ENCODE data around the gene SMIM38.
"Not testable (repeated sequence)": the region's sequence is repeated elsewhere in the genome, so short reads cannot be mapped to it uniquely, and the experiment has no call there.

Gene SMIM38

DNA sequence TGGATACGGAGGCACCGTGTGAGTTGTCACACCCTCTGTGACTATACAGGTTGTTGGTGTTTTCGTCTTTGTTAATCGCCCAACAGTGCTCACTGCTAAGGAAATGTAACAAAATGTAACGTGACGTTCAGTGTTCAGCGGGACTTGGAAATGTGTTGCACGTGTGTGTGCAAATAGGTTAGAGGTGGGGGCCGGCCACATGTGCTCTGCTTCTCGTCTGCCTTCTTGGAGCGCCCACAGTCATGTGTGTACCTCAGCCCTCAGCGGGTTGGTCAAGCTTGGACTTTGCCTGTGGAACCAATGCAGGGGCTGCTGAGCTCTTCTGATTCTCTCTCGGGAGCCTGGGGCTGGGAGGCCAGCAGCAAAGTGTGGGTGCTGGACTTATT lies 7.4 kb upstream of the SMIM38 start:
- Histone ChIP-seq H3K9me3 (ENCODE audit: insufficient read depth, low read depth, low read length) (peaks cover 8% of the 10 kb centered on the region), H2BK120ac (ENCODE audit: insufficient read depth, low read length, poor library complexity) (no peak overlapping the region), H3K18ac (ENCODE audit: low read length) (no peak overlapping the region), H3K9ac (ENCODE audit: low read length) (no peak overlapping the region), H4K12ac (ENCODE audit: low read depth, low read length) (no peak overlapping the region), H3K27me3 (ENCODE audit: insufficient read depth, low read length) (no peaks in the 10 kb centered on the region), H3K4ac (ENCODE audit: low read depth, low read length) (no peak overlapping the region), H4K8ac (ENCODE audit: low read depth, low read length) (no peak overlapping the region), H3K14ac (ENCODE audit: low read length) (no peak overlapping the region), H2AFZ (ENCODE audit: insufficient read depth, low read length, poor library complexity) (no peak overlapping the region), H2BK5ac (ENCODE audit: low read depth, low read length, poor library complexity) (no peak overlapping the region), H3K4me2 (ENCODE audit: low read length) (no peak overlapping the region), H4K91ac (ENCODE audit: low read depth, low read length) (no peak overlapping the region), H3K23ac (ENCODE audit: low read length) (no peak overlapping the region), H2BK12ac (ENCODE audit: low read length) (no peak overlapping the region), H3K36me3 (ENCODE audit: control insufficient read depth in 1 of 2, insufficient read depth in 2 of 2, low read length in 2 of 2) (no peaks in the 10 kb centered on the region), H3K4me3 (ENCODE audit: low read depth, low read length) (no peak overlapping the region), H3K79me2 (ENCODE audit: control insufficient read depth, insufficient read depth, low read length, poor library complexity) (no peaks in the 10 kb centered on the region), H3K4me1 (ENCODE audit: control insufficient read depth in 1 of 2, insufficient read depth in 2 of 2, low read length in 2 of 2) (no peaks in the 10 kb centered on the region), H2AK5ac (ENCODE audit: low read length) (no peak overlapping the region), H3K79me1 (ENCODE audit: low read length) (no peaks in the 10 kb centered on the region), H3K27ac (ENCODE audit: low read depth, low read length) (no peak overlapping the region)
- no CpG with 5 or more reads among the region's 13 CpGs for WGBS (ENCODE audit: extremely low coverage, insufficient coverage, insufficient read length)
- no peak for DNase-seq

DNA sequence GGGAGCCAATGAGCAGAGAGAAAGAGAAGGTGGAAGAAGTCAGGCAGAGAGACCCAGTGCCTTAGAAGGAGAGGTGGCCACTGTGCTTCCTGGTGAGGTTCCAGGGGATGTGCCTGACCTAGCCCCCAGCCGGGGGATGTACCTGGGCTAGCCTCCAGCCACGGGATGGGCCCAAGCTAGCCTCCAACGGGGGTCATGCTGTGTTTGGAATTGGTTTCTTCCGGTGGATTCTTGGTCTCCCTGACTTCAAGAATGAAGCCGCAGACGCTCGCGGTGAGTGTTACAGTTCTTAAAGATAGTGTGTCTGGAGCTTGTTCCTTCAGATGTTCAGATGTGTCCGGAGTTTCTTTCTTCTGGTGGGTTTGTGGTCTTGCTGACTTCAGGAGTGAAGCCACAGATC lies 6.9 kb upstream of the SMIM38 start:
- Histone ChIP-seq H3K4ac (ENCODE audit: low read depth, low read length) (no peak overlapping the region), H3K9ac (ENCODE audit: low read length) (no peak overlapping the region), H2BK5ac (ENCODE audit: low read depth, low read length, poor library complexity) (no peak overlapping the region), H3K4me3 (ENCODE audit: low read depth, low read length) (no peak overlapping the region), H3K4me1 (ENCODE audit: control insufficient read depth in 1 of 2, insufficient read depth in 2 of 2, low read length in 2 of 2) (no peaks in the 10 kb centered on the region), H2AK5ac (ENCODE audit: low read length) (no peak overlapping the region), H4K91ac (ENCODE audit: low read depth, low read length) (no peak overlapping the region), H4K8ac (ENCODE audit: low read depth, low read length) (no peak overlapping the region), H3K9me3 (ENCODE audit: insufficient read depth, low read depth, low read length) (peaks cover 8% of the 10 kb centered on the region), H3K4me2 (ENCODE audit: low read length) (no peak overlapping the region), H3K27ac (ENCODE audit: low read depth, low read length) (no peak overlapping the region), H2BK120ac (ENCODE audit: insufficient read depth, low read length, poor library complexity) (no peak overlapping the region), H4K12ac (ENCODE audit: low read depth, low read length) (no peak overlapping the region), H2AFZ (ENCODE audit: insufficient read depth, low read length, poor library complexity) (no peak overlapping the region), H3K36me3 (ENCODE audit: control insufficient read depth in 1 of 2, insufficient read depth in 2 of 2, low read length in 2 of 2) (no peaks in the 10 kb centered on the region), H3K18ac (ENCODE audit: low read length) (no peak overlapping the region), H3K23ac (ENCODE audit: low read length) (no peak overlapping the region), H3K27me3 (ENCODE audit: insufficient read depth, low read length) (no peaks in the 10 kb centered on the region), H3K79me2 (ENCODE audit: control insufficient read depth, insufficient read depth, low read length, poor library complexity) (no peaks in the 10 kb centered on the region), H3K79me1 (ENCODE audit: low read length) (no peaks in the 10 kb centered on the region), H2BK12ac (ENCODE audit: low read length) (no peak overlapping the region), H3K14ac (ENCODE audit: low read length) (no peak overlapping the region)
- no peak for DNase-seq
- no CpG with 5 or more reads among the region's 9 CpGs for WGBS (ENCODE audit: extremely low coverage, insufficient coverage, insufficient read length)

DNA sequence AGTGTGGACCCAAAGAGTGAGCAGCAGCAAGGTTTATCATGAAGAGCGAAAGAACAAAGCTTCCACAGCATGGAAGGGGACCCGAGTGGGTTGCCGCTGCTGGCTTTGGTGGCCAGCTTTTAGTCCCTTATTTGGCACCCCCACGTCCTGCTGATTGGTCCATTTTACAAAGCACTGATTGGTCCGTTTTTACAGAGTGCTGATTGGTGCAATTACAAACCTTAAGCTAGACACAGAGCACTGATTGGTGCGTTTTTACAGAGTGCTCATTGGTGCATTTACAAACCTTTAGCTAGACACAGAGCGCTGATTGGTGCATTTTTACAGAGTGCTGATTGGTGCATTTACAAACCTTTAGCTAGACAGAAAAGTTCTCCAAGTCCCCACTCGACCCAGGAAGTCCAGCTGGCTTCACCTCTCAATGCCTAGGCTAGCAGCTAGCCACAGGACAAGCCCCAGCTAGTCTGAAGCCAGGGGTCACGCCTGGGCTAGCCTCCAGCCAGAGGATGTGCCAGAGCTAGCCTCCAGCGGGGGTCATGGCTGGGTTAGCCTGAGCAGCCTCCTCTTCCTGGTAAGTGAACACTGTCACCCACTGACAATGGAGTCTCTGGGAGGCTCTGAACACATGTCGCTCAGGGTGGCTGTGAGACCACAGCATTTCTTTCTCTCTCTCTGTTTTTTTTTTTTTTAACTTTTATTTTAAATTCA lies 6.2 kb upstream of the SMIM38 start:
- H3K9ac ChIP-seq (ENCODE audit: low read length); H4K91ac ChIP-seq (ENCODE audit: low read depth, low read length); DNase-seq; H2AK5ac ChIP-seq (ENCODE audit: low read length); H3K79me2 ChIP-seq (ENCODE audit: control insufficient read depth, insufficient read depth, low read length, poor library complexity); H2AFZ ChIP-seq (ENCODE audit: insufficient read depth, low read length, poor library complexity); H3K14ac ChIP-seq (ENCODE audit: low read length); H3K36me3 ChIP-seq (ENCODE audit: control insufficient read depth in 1 of 2, insufficient read depth in 2 of 2, low read length in 2 of 2); H3K4me3 ChIP-seq (ENCODE audit: low read depth, low read length); H3K4me2 ChIP-seq (ENCODE audit: low read length); H3K23ac ChIP-seq (ENCODE audit: low read length); H2BK120ac ChIP-seq (ENCODE audit: insufficient read depth, low read length, poor library complexity); H2BK5ac ChIP-seq (ENCODE audit: low read depth, low read length, poor library complexity); H3K79me1 ChIP-seq (ENCODE audit: low read length); H3K4me1 ChIP-seq (ENCODE audit: control insufficient read depth in 1 of 2, insufficient read depth in 2 of 2, low read length in 2 of 2); H3K4ac ChIP-seq (ENCODE audit: low read depth, low read length); H3K18ac ChIP-seq (ENCODE audit: low read length); H4K12ac ChIP-seq (ENCODE audit: low read depth, low read length); H3K27me3 ChIP-seq (ENCODE audit: insufficient read depth, low read length); H4K8ac ChIP-seq (ENCODE audit: low read depth, low read length); H3K27ac ChIP-seq (ENCODE audit: low read depth, low read length); H3K9me3 ChIP-seq (ENCODE audit: insufficient read depth, low read depth, low read length); H2BK12ac ChIP-seq (ENCODE audit: low read length): not testable (repeated sequence)
- WGBS (ENCODE audit: extremely low coverage, insufficient coverage, insufficient read length): no CpG with 5 or more reads among the region's 11 CpGs

DNA sequence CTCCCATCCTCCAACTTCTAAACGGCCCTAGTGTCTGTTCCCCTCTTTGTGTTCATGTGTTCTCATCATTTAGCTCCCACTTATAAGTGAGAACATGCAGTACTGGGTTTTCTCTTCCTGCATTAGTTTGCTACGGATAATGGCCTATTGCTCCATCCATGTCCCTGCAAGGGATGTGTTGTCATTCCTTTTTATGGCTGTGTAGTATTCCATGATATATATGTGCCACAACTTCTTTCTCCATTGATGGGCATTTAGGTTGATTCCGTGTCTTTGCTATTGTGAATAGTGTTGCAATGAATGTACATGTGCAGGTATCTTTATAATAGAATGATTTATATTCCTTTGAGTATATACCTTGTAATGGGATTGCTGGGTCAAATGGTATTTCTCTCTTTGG lies 5.6 kb upstream of the SMIM38 start:
- Histone ChIP-seq H3K9me3 (ENCODE audit: insufficient read depth, low read depth, low read length) (peaks cover 8% of the 10 kb centered on the region), H2BK120ac (ENCODE audit: insufficient read depth, low read length, poor library complexity) (no peak overlapping the region), H2AFZ (ENCODE audit: insufficient read depth, low read length, poor library complexity) (no peak overlapping the region), H3K79me1 (ENCODE audit: low read length) (no peaks in the 10 kb centered on the region), H4K12ac (ENCODE audit: low read depth, low read length) (no peak overlapping the region), H3K9ac (ENCODE audit: low read length) (no peak overlapping the region), H3K18ac (ENCODE audit: low read length) (no peak overlapping the region), H3K36me3 (ENCODE audit: control insufficient read depth in 1 of 2, insufficient read depth in 2 of 2, low read length in 2 of 2) (no peaks in the 10 kb centered on the region), H3K27ac (ENCODE audit: low read depth, low read length) (no peak overlapping the region), H3K23ac (ENCODE audit: low read length) (no peak overlapping the region), H4K91ac (ENCODE audit: low read depth, low read length) (no peak overlapping the region), H3K4me1 (ENCODE audit: control insufficient read depth in 1 of 2, insufficient read depth in 2 of 2, low read length in 2 of 2) (no peaks in the 10 kb centered on the region), H3K4ac (ENCODE audit: low read depth, low read length) (no peak overlapping the region), H2BK5ac (ENCODE audit: low read depth, low read length, poor library complexity) (no peak overlapping the region), H4K8ac (ENCODE audit: low read depth, low read length) (no peak overlapping the region), H3K4me3 (ENCODE audit: low read depth, low read length) (no peak overlapping the region), H2BK12ac (ENCODE audit: low read length) (no peak overlapping the region), H2AK5ac (ENCODE audit: low read length) (no peak overlapping the region), H3K4me2 (ENCODE audit: low read length) (no peak overlapping the region), H3K27me3 (ENCODE audit: insufficient read depth, low read length) (no peaks in the 10 kb centered on the region), H3K14ac (ENCODE audit: low read length) (no peak overlapping the region), H3K79me2 (ENCODE audit: control insufficient read depth, insufficient read depth, low read length, poor library complexity) (no peaks in the 10 kb centered on the region)
- no peak for DNase-seq
- WGBS (ENCODE audit: extremely low coverage, insufficient coverage, insufficient read length): no CpG with 5 or more reads among the region's 3 CpGs

Measured in trophoblast cell (in vitro differentiated cells and primary cell).